NCI-H2171 treated with DMSO at 0.1 percent for 48 hours (cell line): ENCODE results near the gene PDPK1.
A peak's percentile ranks its signal among the peaks of the same experiment; 100 is the strongest.
"Not testable (repeated sequence)": the region's sequence is repeated elsewhere in the genome, so short reads cannot be mapped to it uniquely, and the experiment has no call there.

Source experiments
- DNase-seq: peaks from one replicate; lab custom pipeline; 2025; lab: John Stamatoyannopoulos, UW

Gene PDPK1

GRCh38 chr16:2587891-2588565, 50.2 kb downstream of the PDPK1 start:
- DNase-seq: no peak

DNA sequence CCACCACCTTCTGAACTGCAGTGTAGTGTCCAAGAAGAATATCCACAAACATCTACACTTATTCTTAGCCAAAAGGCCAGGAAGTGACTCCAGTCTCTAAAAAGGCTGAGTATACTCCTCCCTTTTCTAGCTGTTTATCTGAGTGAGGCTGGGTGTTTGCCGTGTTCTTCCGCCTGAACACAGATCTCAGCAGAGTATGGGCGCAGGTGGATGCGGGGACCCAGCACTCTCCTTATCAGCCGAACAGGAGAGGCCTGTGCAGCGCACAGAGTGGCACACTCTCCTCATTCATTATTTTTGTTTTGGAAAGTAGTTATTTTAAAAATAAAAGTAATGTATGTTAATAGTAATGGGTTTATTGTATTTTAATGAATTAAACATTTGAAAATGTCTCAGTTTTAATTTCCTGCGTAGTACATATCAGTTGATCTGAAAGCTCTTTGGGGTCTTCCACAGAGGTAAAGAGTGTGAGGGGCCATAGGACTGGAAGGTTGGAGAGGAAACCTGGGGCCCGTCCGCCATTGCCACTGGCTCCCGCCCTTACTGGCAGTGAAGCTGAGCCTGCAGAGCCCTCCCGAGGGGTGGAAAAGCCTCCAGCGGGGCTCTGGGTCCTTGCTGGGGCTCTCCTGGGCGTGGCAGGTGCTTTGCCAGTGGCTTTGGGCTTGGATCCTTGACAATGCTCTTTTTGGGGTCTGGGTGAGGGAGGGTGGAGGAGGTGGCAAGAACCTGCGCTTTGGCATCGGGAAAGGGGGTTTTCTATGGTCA, 53.8 kb downstream of the PDPK1 start:
- DNase-seq: no peak

DNA sequence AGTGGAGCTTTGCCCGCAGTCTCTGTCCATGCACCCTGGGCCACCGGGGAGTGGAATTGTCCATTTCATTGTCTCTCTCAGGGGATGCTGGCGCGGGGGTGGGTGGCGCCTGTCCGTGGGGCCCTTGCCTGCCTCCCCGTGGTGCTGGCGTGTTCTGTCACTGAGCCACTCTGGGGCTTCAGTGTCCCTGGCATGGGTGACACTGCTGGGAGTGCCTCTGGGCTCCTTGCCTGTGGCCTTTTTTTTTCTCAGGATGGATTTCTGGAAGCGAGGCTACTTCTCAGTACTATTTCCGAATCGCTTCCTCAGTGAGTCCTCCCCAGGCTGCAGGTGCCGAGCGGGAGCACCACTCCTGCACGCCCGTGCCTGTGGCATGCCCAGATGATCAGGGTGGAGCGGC, 55.0 kb downstream of the PDPK1 start:
- no peak for DNase-seq

DNA sequence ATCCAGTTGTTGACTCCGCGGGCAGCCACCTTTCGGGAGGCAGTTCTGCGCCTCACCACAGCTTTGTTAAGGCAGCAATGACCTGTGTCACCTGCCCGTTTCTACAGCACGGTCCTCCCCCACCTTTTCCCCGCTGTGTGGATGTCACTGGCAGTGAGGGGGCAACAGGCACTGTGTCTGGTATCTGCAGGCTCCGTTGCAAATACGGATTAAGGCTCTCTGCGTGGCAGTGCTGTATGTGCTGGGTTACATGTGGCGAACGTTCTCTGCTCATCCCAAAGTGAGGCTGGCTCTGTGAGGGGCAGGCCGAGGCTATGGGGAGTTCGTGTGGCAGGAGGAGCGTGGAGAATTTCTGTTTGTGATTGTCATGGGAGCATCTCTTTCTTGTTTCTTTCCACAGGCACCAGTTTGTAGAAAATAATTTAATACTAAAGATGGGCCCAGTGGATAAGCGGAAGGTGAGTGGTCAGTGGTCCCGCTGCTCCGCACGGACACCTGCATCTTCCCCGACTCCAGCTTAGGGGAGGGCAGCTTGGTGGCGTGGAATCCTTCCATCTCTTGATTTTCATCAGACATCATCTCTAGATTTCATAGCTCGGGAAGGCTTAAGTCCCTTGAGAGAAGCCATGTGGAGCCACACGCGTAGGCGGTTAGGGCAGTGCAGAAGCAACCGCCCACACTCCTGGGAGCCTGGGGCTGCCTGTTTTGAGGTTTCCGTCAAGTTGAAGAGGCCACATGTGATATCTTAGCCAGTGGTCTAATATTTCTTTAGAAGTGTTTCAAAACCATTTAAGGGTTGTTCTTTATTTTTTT, 57.8 kb downstream of the PDPK1 start:
- DNase-seq: no peak

GRCh38 chr16:2596747-2597559, 59.1 kb downstream of the PDPK1 start:
- DNase-seq: no peak

- no peak for DNase-seq
These were observed 59.7 kb downstream of the PDPK1 start for GRCh38 chr16:2597560-2597902.

DNA sequence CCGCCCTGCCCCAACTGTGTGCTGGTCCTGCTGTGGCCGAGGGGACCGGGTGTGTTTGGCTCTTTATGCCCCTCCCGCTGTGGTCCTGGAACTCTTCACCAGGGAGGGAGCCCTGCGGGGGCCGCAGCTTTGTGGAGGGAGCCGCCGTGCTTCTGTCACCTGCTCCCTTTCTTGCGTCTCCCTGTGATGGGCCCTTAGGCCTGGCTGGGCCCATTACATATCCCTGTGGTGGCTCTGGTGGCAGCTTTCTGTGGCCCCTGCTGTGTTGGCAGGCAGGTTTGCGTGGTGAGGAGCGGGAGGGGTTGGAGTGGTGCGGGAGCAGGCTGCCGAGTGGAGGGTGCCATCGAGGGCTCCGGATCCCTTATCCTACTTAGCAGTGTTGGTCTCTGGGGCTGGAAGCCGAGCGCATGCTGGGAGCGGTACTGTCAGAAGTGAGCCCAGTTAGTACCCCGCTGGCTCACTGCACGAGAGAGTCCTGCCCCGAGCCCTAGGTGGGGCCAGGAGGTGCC, 60.4 kb downstream of the PDPK1 start:
- no peak for DNase-seq

DNA sequence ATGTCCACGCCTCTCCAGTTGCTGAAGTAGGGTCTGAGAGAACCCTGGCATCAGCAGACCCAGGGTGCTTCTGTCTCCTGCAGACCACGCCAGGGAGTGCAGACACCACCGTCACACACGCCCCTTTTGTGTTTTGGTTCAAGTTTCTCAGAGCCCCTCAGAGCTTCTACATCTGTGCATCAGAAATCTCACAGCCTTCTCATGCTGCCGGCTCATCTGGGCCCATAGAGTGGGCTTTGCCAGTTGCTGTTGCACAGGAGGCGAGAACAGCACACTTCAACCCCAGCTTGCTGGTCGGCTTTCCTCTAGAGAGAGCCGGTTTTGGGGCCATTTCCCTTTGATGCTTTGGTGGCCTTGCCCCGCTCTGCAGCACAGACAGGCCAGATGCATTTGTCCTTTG, 60.9 kb downstream of the PDPK1 start:
- DNase-seq: no peak

DNA sequence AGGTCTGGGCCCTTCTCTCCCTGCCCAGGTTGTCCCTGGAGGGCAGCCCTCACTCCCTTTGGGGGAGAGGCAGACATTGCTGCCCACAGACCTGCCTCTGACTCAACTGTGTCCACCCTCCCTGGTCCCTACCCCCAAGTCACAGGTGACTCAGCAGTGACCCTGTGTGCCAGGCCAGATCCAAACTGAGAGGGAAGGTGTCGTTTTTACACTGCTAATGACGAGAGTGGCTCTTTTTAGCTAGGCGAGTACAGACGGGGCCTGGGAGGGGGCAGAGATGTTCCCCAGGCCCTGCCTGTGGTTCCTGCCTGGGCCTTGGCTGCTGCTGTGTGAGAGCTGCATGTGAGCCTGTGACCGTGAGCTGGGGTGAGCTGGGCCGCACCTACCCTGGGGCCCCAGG, 61.3 kb downstream of the PDPK1 start:
- not testable (repeated sequence) for DNase-seq

DNA sequence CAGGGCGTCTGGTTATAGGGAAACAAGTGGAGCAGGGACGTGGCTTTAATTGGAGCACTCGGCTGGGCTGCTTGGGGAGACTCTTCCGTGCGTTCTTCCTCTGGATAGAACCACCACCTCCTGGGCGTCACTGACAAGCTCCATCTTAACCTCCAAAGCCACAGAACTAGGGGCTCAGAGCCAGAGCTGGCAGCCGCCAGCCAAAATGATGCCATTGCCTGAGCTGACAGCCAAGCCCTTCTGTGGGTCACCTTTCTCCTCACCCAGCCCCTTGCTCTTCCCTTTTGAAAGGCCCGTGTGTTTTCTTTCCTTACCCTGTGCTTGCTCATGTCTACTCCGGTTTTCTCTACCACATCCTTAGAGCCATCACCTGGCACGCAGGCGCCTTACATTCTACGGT, 62.0 kb downstream of the PDPK1 start:
- not testable (repeated sequence) for DNase-seq

DNA sequence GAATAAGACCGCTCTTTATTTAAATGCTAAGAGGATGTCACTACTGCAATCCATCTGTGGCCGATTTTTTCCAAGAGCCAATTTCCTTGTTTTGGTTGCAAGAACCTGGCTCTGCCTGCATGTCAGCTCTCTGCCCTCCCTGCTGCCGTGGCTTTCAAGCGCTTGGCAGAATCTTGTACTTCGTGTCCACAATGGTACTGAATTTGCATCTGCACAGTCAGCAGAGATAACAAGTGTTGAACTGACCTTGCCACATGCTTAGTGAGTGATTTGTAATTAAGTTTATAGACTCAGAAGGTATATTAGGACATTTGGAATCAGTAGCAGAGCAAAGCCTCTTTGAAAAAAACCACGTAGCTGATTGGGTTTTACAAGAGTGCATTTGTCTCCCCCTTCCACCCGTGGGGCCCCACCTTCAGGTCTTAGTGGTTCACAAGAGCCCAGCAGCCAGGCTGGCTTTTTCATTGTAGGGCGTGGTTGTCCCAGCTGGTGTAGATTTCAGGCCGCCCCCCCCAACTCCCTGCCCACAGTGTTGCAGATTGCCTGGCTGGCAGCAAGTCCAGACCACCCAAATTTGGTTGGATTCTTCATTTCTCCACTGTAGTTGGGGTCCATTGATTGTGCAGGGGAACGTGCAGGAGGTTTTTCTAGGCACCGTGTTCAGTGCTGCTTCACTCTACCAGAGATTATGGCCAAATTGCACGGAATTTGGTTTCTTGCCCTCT, 63.6 kb downstream of the PDPK1 start:
- not testable (repeated sequence) for DNase-seq

DNA sequence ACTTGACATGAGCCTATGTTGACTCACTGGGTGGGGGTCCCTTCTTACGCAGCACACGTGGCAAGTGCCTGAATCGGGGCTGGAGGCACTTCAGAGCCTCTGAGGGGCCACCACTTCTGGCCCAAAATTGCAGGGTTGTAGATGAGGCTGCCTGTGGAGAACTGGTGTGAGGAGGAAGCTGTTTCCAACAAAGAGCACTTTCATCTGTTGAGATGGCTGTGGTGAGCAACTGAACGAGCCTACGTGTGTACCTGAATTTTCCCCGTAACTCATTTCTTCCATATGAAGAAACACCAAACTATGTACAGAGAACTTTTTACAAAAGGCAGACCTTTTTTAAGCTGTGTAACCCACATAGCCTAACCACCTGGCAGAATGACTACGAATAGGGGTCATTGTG, 64.4 kb downstream of the PDPK1 start:
- DNase-seq: not testable (repeated sequence)

DNA sequence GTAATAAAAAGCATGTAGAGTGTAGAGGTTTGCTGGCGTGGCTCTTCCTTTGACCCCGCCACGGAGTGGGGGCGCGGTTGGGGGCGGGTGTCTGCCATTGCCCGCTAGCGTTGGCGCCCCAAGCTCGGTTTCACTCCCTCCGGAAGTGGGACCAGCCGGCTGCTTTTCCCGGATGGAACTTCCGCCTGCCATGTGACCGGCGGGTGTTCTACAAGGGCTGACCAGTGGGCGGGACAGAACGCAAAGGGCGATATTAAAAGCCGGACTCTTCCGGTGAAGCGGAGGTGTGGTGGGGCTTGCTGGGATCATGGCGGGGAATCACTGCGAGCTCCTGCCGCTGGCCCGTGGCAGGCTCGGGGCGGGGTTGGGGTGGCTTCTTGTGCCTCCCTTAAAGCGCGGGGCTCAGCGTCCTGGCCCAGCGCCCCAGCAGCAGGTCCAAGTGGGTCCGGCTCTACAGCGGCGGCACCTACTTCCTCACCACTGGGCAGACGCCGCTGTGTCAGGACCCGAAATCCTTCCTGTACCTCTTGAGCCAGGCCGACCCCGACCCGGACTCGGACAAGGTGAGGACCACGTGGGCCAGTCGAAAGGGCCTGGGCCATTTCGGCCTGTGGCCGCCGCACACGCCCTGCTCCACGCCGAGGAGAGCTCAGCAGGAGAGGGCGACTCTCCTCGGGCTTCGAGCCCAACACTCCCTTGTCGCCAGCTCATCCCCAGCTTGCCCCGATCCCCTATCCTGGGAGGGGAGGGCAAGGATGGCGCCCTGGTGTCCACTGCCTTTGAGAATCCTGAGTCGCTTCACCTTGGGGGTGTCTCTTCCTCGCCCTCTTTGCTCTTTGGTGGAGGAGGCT, 65.6 kb downstream of the PDPK1 start:
- DNase-seq: peak; percentile 92

- not testable (repeated sequence) for DNase-seq
These were observed 66.2 kb downstream of the PDPK1 start for GRCh38 chr16:2604016-2604369.

DNA sequence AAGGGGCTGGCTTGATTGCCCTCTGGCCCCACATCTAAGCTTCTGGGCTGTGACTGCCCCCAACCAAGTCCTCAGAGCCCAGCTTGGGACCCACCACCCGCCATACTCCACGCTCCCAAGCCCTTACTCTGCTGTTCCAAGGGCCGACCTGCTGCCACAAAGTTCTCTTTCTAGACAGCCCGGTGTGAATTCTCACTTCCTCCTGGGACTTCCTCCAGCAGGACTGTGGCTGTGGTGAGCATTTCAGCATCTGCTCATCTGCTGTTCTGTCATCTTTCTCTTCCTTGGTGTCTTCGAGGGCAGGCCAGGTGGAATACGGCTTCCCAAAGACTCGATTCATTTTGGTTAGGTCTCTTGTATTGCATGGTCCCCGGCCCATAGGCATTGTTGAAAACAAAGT, 69.0 kb downstream of the PDPK1 start:
- DNase-seq: not testable (repeated sequence)

- DNase-seq: not testable (repeated sequence)
These were observed 71.5 kb downstream of the PDPK1 start for GRCh38 chr16:2609345-2609744.

DNA sequence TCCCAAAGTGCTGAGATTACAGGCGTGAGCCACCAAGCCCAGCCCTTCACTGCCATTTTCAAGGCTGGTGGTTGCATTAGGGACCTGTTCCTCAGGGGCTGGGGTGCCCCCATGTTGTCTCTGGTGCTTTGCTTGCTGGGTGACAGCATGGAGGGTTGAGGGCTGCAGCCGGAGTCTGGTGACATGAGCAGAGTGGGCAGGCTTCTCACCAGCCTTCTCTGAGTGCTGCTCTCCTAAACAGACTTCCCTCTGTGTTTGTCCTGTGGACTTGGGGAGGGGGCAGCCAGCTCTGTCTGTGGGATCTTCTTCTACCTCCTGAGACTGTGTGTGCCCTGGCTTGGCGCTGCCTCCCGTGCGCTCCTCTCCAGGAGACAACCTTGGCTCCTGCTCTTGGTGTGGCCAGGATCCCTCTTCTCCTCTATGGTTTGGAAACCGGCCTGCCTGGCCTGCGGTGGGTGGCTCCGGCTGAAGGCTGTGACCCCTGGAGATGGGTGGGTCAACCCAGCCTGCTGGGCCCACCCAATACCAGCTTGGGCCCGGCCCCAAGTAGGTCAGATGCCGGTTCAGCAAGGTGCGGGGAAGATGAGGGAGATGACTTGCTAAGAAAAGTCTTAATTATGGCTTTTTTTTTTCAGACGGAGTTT, 72.1 kb downstream of the PDPK1 start:
- DNase-seq: no peak

DNA sequence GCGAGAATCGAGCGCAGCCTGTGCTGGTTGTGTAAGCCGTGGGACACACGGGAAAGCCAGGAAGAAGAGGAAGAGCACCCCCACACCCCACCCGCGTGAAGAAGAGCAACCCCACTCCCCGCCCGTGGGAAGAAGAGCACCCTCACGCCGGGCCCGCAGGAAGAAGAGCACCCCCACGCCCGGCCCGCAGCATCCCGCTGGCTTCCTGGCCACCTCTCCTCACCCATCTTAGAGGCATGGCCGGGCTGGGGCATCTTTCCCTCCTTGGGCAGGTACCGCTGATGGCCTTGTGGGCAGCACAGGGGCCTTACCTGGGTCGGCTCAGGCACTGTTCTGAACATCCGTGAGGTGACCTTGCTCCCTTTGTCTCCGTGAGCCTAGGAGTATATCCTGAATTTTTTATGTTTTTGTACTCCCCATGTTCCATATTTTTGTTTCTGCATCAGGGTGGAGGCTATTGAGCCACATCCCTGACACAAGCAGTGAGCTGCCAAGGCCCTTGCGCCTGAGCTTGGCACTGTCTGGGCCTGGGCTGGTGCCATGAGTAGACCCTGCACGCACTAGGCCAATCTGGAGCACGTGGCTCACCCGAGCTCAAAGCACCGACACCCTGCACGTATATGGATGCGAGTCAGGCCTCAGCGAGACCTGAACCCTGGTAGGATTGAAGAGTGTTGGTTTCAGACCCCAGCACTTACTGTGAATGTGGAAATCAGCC, 73.1 kb downstream of the PDPK1 start:
- DNase-seq: no peak

DNA sequence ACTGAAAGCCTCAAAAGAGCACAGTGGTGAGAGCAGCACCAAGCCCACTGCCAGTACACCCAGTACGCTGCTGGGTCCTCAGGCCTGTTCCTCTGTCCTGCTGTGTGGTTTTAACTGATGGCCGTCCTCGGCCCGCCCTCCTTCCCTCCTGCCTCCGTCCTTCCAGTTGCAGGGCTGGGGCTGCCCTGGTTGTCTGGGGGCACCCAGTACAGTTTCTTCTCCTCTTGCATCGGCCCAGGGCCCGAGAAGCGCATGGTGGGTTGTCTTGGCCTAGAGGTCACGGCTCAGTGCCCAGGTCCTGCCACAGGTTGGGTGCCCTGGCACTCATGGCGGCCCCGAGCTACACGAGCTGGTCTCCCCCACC, 73.7 kb downstream of the PDPK1 start:
- DNase-seq: no peak
